GM19372 (cell line): ENCODE results near the gene COX10.
"Not testable (repeated sequence)": the region's sequence is repeated elsewhere in the genome, so short reads cannot be mapped to it uniquely, and the experiment has no call there.

Source experiments
- ATAC-seq: cut with Tn5 transposase; IDR thresholded peaks from one replicate; pipeline ENCODE4 v1.9.1; 2021; ENCODE audit warnings: mild to moderate bottlenecking, low read depth, moderate library complexity; ENCODE audit not compliant: unreplicated experiment

Gene COX10

GRCh38 chr17:14168582-14168981, 99.3 kb downstream of the COX10 start:
- no peak for ATAC-seq

GRCh38 chr17:14169287-14169686, 100.0 kb downstream of the COX10 start:
- no peak for ATAC-seq

- ATAC-seq, result no peak
Measured at GRCh38 chr17:14169901-14170300, 100.6 kb downstream of the COX10 start.

- ATAC-seq, result not testable (repeated sequence)
Measured at GRCh38 chr17:14176989-14177388, 107.7 kb downstream of the COX10 start.

GRCh38 chr17:14177801-14178200, 108.5 kb downstream of the COX10 start:
- not testable (repeated sequence) for ATAC-seq

GRCh38 chr17:14179951-14180350, 110.6 kb downstream of the COX10 start:
- ATAC-seq, result not testable (repeated sequence)

GRCh38 chr17:14182084-14182483, 112.8 kb downstream of the COX10 start:
- ATAC-seq, result not testable (repeated sequence)

- ATAC-seq, result not testable (repeated sequence)
Measured at GRCh38 chr17:14184536-14184935, 115.2 kb downstream of the COX10 start.

- ATAC-seq, result not testable (repeated sequence)
Measured at GRCh38 chr17:14186443-14186842, 117.1 kb downstream of the COX10 start.

- not testable (repeated sequence) for ATAC-seq
Measured at GRCh38 chr17:14190774-14191173, 121.5 kb downstream of the COX10 start.

- ATAC-seq, result not testable (repeated sequence)
Measured at GRCh38 chr17:14191469-14191868, 122.2 kb downstream of the COX10 start.

- ATAC-seq, result not testable (repeated sequence)
Measured at GRCh38 chr17:14192039-14192438, 122.7 kb downstream of the COX10 start.

GRCh38 chr17:14192636-14193344, 123.5 kb downstream of the COX10 start:
- ATAC-seq, result not testable (repeated sequence)

- ATAC-seq, result no peak
Measured at GRCh38 chr17:14196377-14196997, 127.2 kb downstream of the COX10 start.

- no peak for ATAC-seq
Measured at GRCh38 chr17:14197057-14197456, 127.8 kb downstream of the COX10 start.

GRCh38 chr17:14197586-14197985, 128.3 kb downstream of the COX10 start:
- ATAC-seq, result no peak

- ATAC-seq, result no peak
Measured at GRCh38 chr17:14198013-14198412, 128.7 kb downstream of the COX10 start.

GRCh38 chr17:14198575-14198974, 129.3 kb downstream of the COX10 start:
- no peak for ATAC-seq

GRCh38 chr17:14199601-14200000, 130.3 kb downstream of the COX10 start:
- no peak for ATAC-seq

GRCh38 chr17:14200354-14200753, 131.1 kb downstream of the COX10 start:
- ATAC-seq, result no peak

- no peak for ATAC-seq
Measured at GRCh38 chr17:14201021-14201987, 132.0 kb downstream of the COX10 start.
